GM12865 (cell line): ENCODE data around the gene MRPL38.
"Not testable (repeated sequence)": the region's sequence is repeated elsewhere in the genome, so short reads cannot be mapped to it uniquely, and the experiment has no call there.

ENCODE experiments used
- DNase-seq: peaks from one replicate; pipeline ENCODE4 v3.0.0; 2010; ENCODE audit warnings: low read depth
- H3K4me3 ChIP-seq: 2 replicates; pipeline ENCODE4 v1.5.1; 2011; ENCODE audit warnings: mild to moderate bottlenecking, low read depth, low read length, control low read depth
- CTCF ChIP-seq: IDR thresholded peaks from 2 replicates; pipeline ENCODE4 v1.5.1; 2011; ENCODE audit warnings: low read length, control low read depth, low read depth, inconsistent platforms; ENCODE audit not compliant: insufficient read depth; ENCODE audit errors: missing control alignments

Gene MRPL38

GRCh38 chr17:75855310-75856061 is 49.2 kb downstream of the MRPL38 start, which contains the start of gene WBP2:
Gene WBP2, minus strand, starts transcription at chr17:75855335. Its CDS starts 38 bp downstream, at chr17:75855297.
- peak; percentile 48 for TF ChIP-seq CTCF
- H3K4me3 ChIP-seq, result peak within 1 kb of the TSS; percentile 96
- peak; percentile 100 for DNase-seq

GRCh38 chr17:75854881-75855309 is 49.8 kb downstream of the MRPL38 start:
- no peak for TF ChIP-seq CTCF
- peak overlapping the region; percentile 77 for H3K4me3 ChIP-seq
- DNase-seq, result no peak

GRCh38 chr17:75854101-75854748 is 50.5 kb downstream of the MRPL38 start:
- no peak for DNase-seq
- H3K4me3 ChIP-seq, result peak overlapping the region; percentile 77
- no peak for TF ChIP-seq CTCF

GRCh38 chr17:75853433-75853832 is 51.3 kb downstream of the MRPL38 start:
- no peak for DNase-seq
- TF ChIP-seq CTCF, result no peak
- H3K4me3 ChIP-seq, result no peak overlapping the region

GRCh38 chr17:75851693-75851991 is 53.0 kb downstream of the MRPL38 start:
- not testable (repeated sequence) for H3K4me3 ChIP-seq, DNase-seq

GRCh38 chr17:75850928-75851692 is 53.6 kb downstream of the MRPL38 start:
- DNase-seq, result no peak
- no peak overlapping the region for H3K4me3 ChIP-seq
- no peak for TF ChIP-seq CTCF

GRCh38 chr17:75849724-75850123 is 55.0 kb downstream of the MRPL38 start:
- H3K4me3 ChIP-seq, result no peak overlapping the region
- DNase-seq, result no peak
- TF ChIP-seq CTCF, result no peak
